ENCODE data around the gene CACNA2D1.

The CACNA2D1 gene

DNA sequence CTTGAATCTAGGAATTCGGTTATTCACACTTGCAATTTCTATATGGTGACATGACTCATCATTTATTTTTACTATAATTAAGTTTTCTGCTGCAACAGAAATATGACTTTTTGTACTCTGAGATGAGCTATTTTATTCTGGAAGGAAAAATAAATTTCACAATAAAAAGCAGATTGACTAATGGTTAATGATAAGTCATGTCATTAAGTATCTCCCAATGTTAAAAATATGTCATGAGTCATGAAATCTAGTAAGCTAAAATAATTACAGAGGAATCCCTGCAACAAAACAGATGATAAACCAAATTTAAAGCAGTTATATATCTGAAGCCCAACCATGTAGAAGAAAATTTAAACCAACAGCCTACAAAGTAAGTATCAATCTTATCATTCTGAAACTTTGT lies 149.2 kb downstream of the CACNA2D1 start:
- in situ Hi-C loops (cut with MboI; ENCODE audit: low sequenced_read_pairs, unreplicated experiment), result no loop called here
- TF ChIP-seq, protein P1, sequence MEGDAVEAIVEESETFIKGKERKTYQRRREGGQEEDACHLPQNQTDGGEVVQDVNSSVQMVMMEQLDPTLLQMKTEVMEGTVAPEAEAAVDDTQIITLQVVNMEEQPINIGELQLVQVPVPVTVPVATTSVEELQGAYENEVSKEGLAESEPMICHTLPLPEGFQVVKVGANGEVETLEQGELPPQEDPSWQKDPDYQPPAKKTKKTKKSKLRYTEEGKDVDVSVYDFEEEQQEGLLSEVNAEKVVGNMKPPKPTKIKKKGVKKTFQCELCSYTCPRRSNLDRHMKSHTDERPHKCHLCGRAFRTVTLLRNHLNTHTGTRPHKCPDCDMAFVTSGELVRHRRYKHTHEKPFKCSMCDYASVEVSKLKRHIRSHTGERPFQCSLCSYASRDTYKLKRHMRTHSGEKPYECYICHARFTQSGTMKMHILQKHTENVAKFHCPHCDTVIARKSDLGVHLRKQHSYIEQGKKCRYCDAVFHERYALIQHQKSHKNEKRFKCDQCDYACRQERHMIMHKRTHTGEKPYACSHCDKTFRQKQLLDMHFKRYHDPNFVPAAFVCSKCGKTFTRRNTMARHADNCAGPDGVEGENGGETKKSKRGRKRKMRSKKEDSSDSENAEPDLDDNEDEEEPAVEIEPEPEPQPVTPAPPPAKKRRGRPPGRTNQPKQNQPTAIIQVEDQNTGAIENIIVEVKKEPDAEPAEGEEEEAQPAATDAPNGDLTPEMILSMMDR (IDR thresholded peaks at IDR 0.05; ENCODE audit: borderline replicate concordance, control extremely low read depth, extremely low read depth, insufficient read depth, missing control alignments), result no peak
- DNase-seq (ENCODE audit: low spot score), result no peak

GRCh38 chr7:82293467-82293866 lies 150.1 kb downstream of the CACNA2D1 start:
- in situ Hi-C loops (cut with MboI; ENCODE audit: low sequenced_read_pairs, unreplicated experiment), result no loop called here
- TF ChIP-seq, protein P1 (IDR thresholded peaks at IDR 0.05; ENCODE audit: borderline replicate concordance, control extremely low read depth, extremely low read depth, insufficient read depth, missing control alignments), result no peak
- DNase-seq (ENCODE audit: low spot score), result no peak

DNA sequence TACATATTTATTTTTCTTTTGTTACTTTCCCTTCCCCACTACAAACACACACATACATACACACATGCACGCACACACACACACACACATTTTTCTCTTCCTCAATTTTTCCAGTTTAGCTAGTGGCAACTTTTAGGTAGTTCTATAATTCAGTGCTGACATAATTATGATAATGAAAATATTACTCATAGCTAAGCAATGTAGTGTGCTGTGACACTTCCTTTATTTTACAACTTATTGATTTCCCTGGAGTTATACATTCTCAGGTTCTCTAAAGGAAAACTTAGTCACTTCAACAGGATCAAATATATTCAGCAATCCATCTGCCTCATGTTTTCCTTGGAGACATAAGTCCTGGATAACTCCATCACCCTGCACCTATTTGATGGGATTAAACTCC lies 151.6 kb downstream of the CACNA2D1 start:
- in situ Hi-C loops (cut with MboI; ENCODE audit: low sequenced_read_pairs, unreplicated experiment), result no loop called here
- no peak for DNase-seq (ENCODE audit: low spot score)
- TF ChIP-seq, protein P1 (IDR thresholded peaks at IDR 0.05; ENCODE audit: borderline replicate concordance, control extremely low read depth, extremely low read depth, insufficient read depth, missing control alignments), result no peak

GRCh38 chr7:82289889-82290288 lies 153.7 kb downstream of the CACNA2D1 start:
- TF ChIP-seq, protein P1 (IDR thresholded peaks at IDR 0.05; ENCODE audit: borderline replicate concordance, control extremely low read depth, extremely low read depth, insufficient read depth, missing control alignments), result no peak
- DNase-seq (ENCODE audit: low spot score), result no peak
- in situ Hi-C loops (cut with MboI; ENCODE audit: low sequenced_read_pairs, unreplicated experiment), result no loop called here

DNA sequence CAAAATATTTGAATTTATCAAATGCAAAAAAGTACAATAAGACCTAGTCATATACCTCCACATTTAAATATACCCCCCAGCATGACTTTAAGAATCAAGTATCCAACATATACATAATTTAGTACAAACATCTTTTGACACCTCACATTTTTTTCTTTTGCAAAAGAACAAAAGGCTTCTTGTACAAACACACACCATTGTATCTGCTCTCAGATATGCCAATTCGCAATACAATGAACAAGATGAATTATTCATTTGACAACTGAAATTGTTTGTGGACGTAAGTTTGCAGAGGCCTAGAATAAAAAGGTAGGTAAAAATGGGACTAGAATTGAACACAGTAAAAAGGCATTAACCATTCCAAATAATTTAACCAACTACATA lies 154.4 kb downstream of the CACNA2D1 start:
- TF ChIP-seq, protein P1 (IDR thresholded peaks at IDR 0.05; ENCODE audit: borderline replicate concordance, control extremely low read depth, extremely low read depth, insufficient read depth, missing control alignments), result no peak
- no peak for DNase-seq (ENCODE audit: low spot score)
- in situ Hi-C loops (cut with MboI; ENCODE audit: low sequenced_read_pairs, unreplicated experiment), result no loop called here

DNA sequence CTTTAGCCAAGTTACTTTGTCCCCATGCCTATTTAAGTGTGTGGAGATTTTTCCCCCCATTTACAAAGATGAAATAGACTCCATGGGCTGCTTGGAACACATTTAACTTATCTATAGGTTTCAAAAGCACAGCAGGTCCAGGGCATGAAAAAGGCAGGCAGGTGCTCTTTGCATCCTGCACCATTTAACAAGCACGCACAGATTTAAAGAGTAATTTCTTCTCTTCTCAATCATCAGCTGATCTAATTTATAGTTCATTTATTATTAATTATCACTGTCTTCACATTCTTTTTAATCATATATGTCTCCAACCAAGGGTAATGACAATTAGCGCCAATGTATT lies 156.8 kb downstream of the CACNA2D1 start:
- no peak for DNase-seq (ENCODE audit: low spot score)
- TF ChIP-seq, protein P1 (IDR thresholded peaks at IDR 0.05; ENCODE audit: borderline replicate concordance, control extremely low read depth, extremely low read depth, insufficient read depth, missing control alignments), result no peak
- in situ Hi-C loops (cut with MboI; ENCODE audit: low sequenced_read_pairs, unreplicated experiment), result no loop called here

All from GM13976 (cell line).